ENCODE data around the gene ACOXL.

ACOXL gene

DNA sequence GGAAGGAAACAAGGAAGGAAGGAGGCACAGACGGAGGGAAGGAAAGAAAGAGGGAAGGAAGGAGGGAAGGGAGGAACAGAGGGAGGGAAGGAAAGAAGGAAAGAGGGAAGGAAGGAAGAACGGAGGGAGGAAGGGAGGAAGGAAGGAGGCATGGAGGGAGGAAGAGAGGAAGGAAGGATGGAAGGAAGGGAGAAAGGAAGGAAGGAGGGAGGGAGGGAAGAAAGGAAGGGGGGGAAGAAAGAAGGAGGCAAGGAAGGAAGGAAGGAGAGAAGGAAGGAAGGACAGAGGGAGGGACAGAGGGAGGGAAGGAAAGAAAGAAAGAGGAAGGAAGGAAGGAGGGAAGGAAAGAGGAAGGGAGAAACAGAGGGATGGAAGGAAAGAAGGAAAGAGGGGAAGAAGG is 7.6 kb upstream of the ACOXL start:
- ChIA-PET CTCF (no interaction called here), POLR2A (ENCODE audit: low non-redundant PET) (no interaction called here)
- TF ChIP-seq, protein P1, sequence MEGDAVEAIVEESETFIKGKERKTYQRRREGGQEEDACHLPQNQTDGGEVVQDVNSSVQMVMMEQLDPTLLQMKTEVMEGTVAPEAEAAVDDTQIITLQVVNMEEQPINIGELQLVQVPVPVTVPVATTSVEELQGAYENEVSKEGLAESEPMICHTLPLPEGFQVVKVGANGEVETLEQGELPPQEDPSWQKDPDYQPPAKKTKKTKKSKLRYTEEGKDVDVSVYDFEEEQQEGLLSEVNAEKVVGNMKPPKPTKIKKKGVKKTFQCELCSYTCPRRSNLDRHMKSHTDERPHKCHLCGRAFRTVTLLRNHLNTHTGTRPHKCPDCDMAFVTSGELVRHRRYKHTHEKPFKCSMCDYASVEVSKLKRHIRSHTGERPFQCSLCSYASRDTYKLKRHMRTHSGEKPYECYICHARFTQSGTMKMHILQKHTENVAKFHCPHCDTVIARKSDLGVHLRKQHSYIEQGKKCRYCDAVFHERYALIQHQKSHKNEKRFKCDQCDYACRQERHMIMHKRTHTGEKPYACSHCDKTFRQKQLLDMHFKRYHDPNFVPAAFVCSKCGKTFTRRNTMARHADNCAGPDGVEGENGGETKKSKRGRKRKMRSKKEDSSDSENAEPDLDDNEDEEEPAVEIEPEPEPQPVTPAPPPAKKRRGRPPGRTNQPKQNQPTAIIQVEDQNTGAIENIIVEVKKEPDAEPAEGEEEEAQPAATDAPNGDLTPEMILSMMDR (conservative IDR thresholded peaks at IDR 0.05; ENCODE audit: low read depth): no peak
- H3K27ac ChIP-seq: no peak overlapping the region
- no peak for DNase-seq (ENCODE audit: low spot score)

DNA sequence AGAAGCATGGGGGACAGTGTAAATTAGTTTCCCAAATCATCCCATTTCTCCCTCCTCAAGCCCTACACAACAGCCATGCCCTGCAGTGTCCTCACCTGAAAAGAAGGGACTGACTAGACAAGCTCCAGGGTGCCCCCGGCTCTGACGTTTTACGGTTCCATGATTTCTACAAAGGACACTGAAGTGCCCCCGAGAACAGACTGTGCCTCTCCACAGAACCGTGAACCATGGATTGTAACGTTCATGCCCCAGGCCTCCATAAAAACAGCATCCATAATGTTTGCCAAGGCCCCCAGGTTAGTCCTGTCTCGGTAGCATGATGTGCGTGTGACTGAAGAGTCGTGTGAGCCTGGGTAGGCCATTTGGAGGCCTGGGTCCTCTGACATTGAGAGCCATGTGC is 7.0 kb upstream of the ACOXL start:
- H3K27ac ChIP-seq: no peak overlapping the region
- POLR2A ChIA-PET (ENCODE audit: low non-redundant PET): no interaction called here
- CTCF ChIA-PET: no interaction called here
- no peak for DNase-seq (ENCODE audit: low spot score)
- TF ChIP-seq, protein P1 (conservative IDR thresholded peaks at IDR 0.05; ENCODE audit: low read depth): no peak

DNA sequence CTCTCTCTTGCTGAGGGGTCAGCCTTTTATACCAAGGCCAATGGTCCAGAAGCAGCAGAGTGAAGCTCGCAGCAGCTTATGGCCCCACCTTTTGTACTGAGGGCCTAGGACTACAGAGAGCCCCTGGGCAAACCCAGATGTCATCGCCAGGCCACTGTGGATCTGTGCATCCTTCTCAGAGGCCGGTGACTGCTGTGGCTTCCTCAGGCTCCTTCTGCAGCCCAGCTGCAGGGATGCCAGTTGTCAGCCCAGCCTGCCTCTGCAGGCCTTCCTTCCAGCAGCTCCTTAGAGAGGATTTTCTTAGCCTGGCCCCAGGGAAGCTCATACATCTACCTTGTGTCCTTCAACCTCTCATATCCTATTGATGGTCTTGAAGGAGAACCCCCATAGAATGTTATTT is 6.5 kb upstream of the ACOXL start:
- TF ChIP-seq, protein P1 (conservative IDR thresholded peaks at IDR 0.05; ENCODE audit: low read depth): no peak
- POLR2A ChIA-PET (ENCODE audit: low non-redundant PET): no interaction called here
- CTCF ChIA-PET: no interaction called here

DNA sequence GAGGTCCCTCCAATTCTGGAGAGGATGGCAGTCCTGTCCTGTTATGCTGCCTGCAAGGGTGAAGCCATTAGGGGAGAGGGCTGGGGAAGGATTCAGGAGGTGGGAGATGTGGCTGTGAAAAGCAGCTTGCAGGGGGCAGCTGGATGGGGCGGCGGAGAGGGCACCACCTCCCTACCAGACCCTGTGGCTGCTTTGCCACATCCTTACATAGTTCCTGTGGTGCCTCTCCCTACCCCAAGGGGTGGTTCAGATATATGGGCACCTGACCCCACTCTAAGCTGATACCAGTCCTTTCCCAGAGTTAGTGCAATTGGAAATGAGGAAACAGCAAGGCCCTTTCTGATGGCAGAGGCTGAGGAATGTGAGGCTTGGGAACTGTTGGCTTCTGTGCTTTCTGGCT is 6.1 kb upstream of the ACOXL start:
- ChIA-PET POLR2A (ENCODE audit: low non-redundant PET) (no interaction called here), CTCF (no interaction called here)
- TF ChIP-seq, protein P1 (conservative IDR thresholded peaks at IDR 0.05; ENCODE audit: low read depth): no peak
- H3K27ac ChIP-seq: no peak overlapping the region
- DNase-seq (ENCODE audit: low spot score): no peak

More for the DNA sequence above, 6.5 kb upstream of the ACOXL start:
- DNase-seq (ENCODE audit: low spot score): no peak
- H3K27ac ChIP-seq: no peak overlapping the region

DNA sequence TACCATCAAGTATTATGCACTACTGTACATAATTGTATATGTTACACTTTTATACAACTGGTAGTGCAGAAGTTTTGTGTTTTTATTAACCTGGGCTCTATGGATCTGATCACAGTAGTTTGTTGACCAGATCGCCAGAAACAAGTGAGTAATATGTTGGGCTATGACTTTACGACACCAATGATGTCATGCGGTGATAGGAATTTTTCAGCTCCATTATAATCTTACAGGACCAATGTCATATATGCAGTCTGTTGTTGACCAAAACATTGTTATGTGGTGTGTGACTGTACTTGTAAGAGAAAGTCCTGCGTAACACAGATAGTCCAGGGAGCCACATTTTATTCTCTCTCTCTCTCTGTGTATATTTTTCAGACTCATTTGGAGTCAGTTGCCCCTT is 4.5 kb upstream of the ACOXL start:
- POLR2A ChIA-PET (ENCODE audit: low non-redundant PET): no interaction called here
- DNase-seq (ENCODE audit: low spot score): no peak
- TF ChIP-seq, protein P1 (conservative IDR thresholded peaks at IDR 0.05; ENCODE audit: low read depth): no peak

DNA sequence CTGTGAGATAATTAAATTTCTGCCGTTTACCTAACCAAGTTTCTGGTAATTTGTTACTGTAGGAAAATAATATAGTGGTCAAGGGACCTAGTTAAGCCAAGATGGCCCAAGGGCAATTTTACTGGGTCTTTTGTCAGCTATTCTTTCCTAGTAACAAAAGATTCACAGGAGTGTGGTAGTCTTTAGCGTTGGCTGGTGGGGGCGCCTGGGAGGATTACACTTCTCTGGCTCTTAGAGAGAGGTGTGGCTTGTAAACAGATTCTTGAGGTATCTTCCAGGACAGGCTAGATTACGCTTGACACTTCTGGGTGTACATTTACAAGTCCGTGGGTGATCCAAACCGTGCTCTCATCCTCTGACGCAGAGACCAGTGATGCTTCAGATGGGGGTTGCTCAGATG is 3.3 kb upstream of the ACOXL start:
- TF ChIP-seq, protein P1 (conservative IDR thresholded peaks at IDR 0.05; ENCODE audit: low read depth): no peak
- no peak for DNase-seq (ENCODE audit: low spot score)
- ChIA-PET POLR2A (ENCODE audit: low non-redundant PET) (no interaction called here), CTCF (no interaction called here)
- no peak overlapping the region for H3K27ac ChIP-seq

More for the DNA sequence above, 4.5 kb upstream of the ACOXL start:
- CTCF ChIA-PET: interaction anchor here (0.6 kb wide), 1 partner anchor 76 kb away, joined by 6 read pairs; no protein-coding TSS in a partner anchor
- no peak overlapping the region for H3K27ac ChIP-seq

DNA sequence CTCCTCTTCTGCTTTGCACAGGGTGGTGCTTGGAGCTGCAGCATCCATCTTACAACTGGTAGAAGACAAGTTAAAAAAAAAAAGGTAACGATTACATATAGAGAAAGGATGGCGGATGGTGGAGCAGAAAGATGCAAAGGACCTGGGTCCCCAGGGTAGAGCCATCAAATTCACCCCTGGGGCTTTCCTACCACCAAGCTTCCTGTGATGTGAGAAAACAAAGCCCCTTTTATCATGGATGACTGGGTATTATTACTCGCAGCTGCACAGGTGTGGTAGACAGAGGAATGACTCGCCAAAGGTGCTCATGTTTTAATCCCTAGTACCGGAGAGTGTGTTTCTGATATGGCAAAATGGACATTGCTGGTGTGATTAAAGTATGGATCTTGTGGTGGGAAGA is 1.3 kb upstream of the ACOXL start:
- ChIA-PET POLR2A (ENCODE audit: low non-redundant PET) (no interaction called here), CTCF (no interaction called here)
- TF ChIP-seq, protein P1 (conservative IDR thresholded peaks at IDR 0.05; ENCODE audit: low read depth): no peak
- no peak overlapping the region for H3K27ac ChIP-seq
- DNase-seq (ENCODE audit: low spot score): no peak

Measured in RWPE1 (cell line).